Right atrium auricular region (tissue), 2 donors: Measurements from ENCODE around the gene NRG3. TPM values are rescaled to one million over a fixed set of nuclear protein-coding genes. Genes with fewer than 3 reads are reported as not detected.

ENCODE experiments used
- DNase-seq: peaks from one replicate; pipeline ENCODE4 v3.0.0-alpha.2; 2019; ENCODE audit warnings: low spot score
- H3K27ac ChIP-seq, 2 donors: fragments of 200-600 bp; sonication (generic); 1 replicate in 1 of 2; 2 replicates in 1 of 2; pipeline ENCODE4 v1.5.1; 2016 to 2019
- H3K27me3 ChIP-seq, 2 donors: fragments of 200-600 bp; sonication (generic); one replicate each; pipeline versions ENCODE4 v1.5.1 to v1.6.0; 2017 to 2019
- H3K36me3 ChIP-seq: fragments of 200-600 bp; sonication (generic); one replicate; pipeline ENCODE4 v1.5.1; 2016
- H3K4me1 ChIP-seq, 2 donors: fragments of 200-600 bp; sonication (generic); one replicate each; pipeline versions ENCODE4 v1.5.1 to v1.6.0; 2017 to 2019
- H3K4me3 ChIP-seq, 2 donors: fragments of 200-600 bp; sonication (generic); 1 replicate in 1 of 2; 2 replicates in 1 of 2; pipeline ENCODE4 v1.5.1; 2017 to 2019; ENCODE audit warnings: mild to moderate bottlenecking in 1 of 2, moderate library complexity in 1 of 2
- H3K9me3 ChIP-seq, 2 donors: fragments of 200-600 bp; sonication (generic); one replicate each; pipeline ENCODE4 v1.5.1; 2019
- CTCF ChIP-seq, 2 donors: fragments of 200-600 bp; sonication (generic); IDR thresholded peaks; one replicate each; pipeline ENCODE4 v1.5.1; 2019; ENCODE audit warnings: antibody characterized with exemption in 2 of 2
- total RNA-seq, 2 donors: library from RNA; depleted of rRNA; stranded (reverse); fragments of >200 nt; gene quantifications; one replicate each; pipeline ENCODE4 v1.1.0, GENCODE V29; 2016

Gene NRG3
- total RNA-seq, 2 donors from 2014 or later: 0.70 to 1.4 TPM

- Histone ChIP-seq H3K4me3 (no peak overlapping the region), H3K27me3 (no peaks in the 10 kb centered on the region), H3K4me1 (no peaks in the 10 kb centered on the region), H3K36me3 (no peaks in the 10 kb centered on the region), H3K27ac (no peak overlapping the region), H3K9me3 (peaks cover 0 to 3% of the 10 kb centered on the region in 2 donors)
- no peak for DNase-seq
- no peak for TF ChIP-seq CTCF (IDR thresholded peaks at IDR 0.05)
Observed at GRCh38 chr10:82284180-82284579, 409.2 kb downstream of the NRG3 start.

- no peak for TF ChIP-seq CTCF (IDR thresholded peaks at IDR 0.05)
- Histone ChIP-seq H3K4me3 (no peak overlapping the region), H3K9me3 (no peaks in the 10 kb centered on the region), H3K27me3 (no peaks in the 10 kb centered on the region), H3K27ac (no peak overlapping the region), H3K36me3 (no peaks in the 10 kb centered on the region), H3K4me1 (no peaks in the 10 kb centered on the region)
- DNase-seq: no peak
Observed at GRCh38 chr10:82288461-82288881, 413.5 kb downstream of the NRG3 start.

- H3K27me3 ChIP-seq: no peaks in the 10 kb centered on the region
- no peaks in the 10 kb centered on the region for H3K4me1 ChIP-seq
- no peak overlapping the region for H3K27ac ChIP-seq
- DNase-seq: no peak
- no peak for TF ChIP-seq CTCF (IDR thresholded peaks at IDR 0.05)
- H3K4me3 ChIP-seq: no peak overlapping the region
- H3K36me3 ChIP-seq: no peaks in the 10 kb centered on the region
- H3K9me3 ChIP-seq: no peaks in the 10 kb centered on the region
Observed at GRCh38 chr10:82289945-82290344, 415.0 kb downstream of the NRG3 start.

- no peak overlapping the region for H3K4me3 ChIP-seq
- no peak for TF ChIP-seq CTCF (IDR thresholded peaks at IDR 0.05)
- H3K36me3 ChIP-seq: no peaks in the 10 kb centered on the region
- H3K27ac ChIP-seq: no peak overlapping the region
- H3K9me3 ChIP-seq: no peaks in the 10 kb centered on the region
- H3K27me3 ChIP-seq: no peaks in the 10 kb centered on the region
- H3K4me1 ChIP-seq: no peaks in the 10 kb centered on the region
- DNase-seq: no peak
Observed at GRCh38 chr10:82294874-82295378, 419.9 kb downstream of the NRG3 start.

- no peak for DNase-seq
- TF ChIP-seq CTCF (IDR thresholded peaks at IDR 0.05): no peak
Observed at GRCh38 chr10:82308641-82309040, 433.6 kb downstream of the NRG3 start.

GRCh38 chr10:82310839-82311238, 435.8 kb downstream of the NRG3 start:
- no peaks in the 10 kb centered on the region for H3K9me3 ChIP-seq
- H3K27me3 ChIP-seq: no peaks in the 10 kb centered on the region
- TF ChIP-seq CTCF (IDR thresholded peaks at IDR 0.05): no peak
- H3K36me3 ChIP-seq: no peaks in the 10 kb centered on the region
- no peak for DNase-seq
- no peak overlapping the region for H3K27ac ChIP-seq
- H3K4me3 ChIP-seq: no peak overlapping the region
- H3K4me1 ChIP-seq: no peaks in the 10 kb centered on the region

More at GRCh38 chr10:82308641-82309040, 433.6 kb downstream of the NRG3 start:
- Histone ChIP-seq H3K36me3 (no peaks in the 10 kb centered on the region), H3K27ac (no peak overlapping the region), H3K9me3 (no peaks in the 10 kb centered on the region), H3K4me1 (no peaks in the 10 kb centered on the region), H3K27me3 (no peaks in the 10 kb centered on the region), H3K4me3 (no peak overlapping the region)
